HG03460 (cell line): ENCODE measurements around the gene ELMOD2.

Experiments
- ATAC-seq: cut with Tn5 transposase; IDR thresholded peaks from one replicate; pipeline ENCODE4 v1.9.1; 2021; ENCODE audit not compliant: unreplicated experiment

Gene ELMOD2

DNA sequence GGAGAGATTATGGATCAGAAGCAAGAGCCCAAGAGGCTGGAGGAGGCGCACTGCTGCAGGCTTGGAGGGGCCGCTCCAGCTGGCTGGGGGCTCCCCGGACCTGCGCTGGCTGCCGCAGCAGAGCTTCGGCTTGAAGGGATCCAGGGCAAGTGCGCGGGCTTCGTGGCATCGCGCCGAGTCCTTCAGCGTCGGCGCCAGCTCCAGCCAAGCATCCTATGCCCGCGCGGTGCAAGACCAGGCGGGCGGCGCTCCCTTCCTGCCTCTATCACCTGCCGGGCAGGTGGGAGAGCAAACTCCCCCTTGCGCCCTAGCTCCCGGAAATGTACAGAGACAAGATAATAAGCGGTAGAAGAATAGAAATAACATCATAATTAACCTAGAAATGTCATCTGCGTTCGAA is 55.3 kb downstream of the ELMOD2 start:
- no peak for ATAC-seq

DNA sequence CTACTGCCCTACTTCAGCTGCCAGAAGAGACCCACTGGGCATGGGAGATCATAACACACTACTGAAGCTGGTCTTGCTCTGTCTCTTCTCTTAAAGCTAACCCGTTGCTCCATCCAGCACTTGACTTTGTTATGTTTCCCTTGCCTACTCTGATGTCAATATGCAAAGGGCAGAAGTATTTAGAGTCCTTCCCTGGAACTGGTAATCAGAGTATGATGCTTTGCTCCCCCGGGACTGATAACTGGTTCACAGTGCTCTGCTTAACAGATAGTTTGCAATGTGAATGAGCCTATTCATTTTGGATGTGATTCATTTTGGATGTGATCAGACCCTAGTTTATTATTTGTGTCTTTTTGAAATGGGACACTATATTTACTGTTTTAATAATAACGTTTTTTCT is 57.1 kb downstream of the ELMOD2 start:
- no peak for ATAC-seq

DNA sequence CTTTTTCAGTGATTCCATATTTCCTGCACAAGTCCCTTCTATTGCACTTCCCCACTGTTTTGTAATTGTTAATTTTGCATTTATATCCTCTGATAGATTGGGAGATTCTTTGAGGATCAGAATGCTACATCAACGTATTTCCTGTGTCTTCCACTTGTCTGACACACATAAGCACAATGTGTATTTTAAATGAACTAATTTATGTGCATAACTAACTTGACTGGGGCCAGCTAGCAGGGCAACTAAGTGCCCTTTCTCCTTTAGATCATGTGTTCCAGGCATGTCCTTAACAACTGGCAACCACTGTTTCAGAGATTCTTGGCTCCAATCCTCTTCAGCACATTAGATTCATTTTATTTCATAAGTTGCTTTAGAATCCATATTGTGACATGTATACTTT is 60.5 kb downstream of the ELMOD2 start:
- ATAC-seq, result no peak

DNA sequence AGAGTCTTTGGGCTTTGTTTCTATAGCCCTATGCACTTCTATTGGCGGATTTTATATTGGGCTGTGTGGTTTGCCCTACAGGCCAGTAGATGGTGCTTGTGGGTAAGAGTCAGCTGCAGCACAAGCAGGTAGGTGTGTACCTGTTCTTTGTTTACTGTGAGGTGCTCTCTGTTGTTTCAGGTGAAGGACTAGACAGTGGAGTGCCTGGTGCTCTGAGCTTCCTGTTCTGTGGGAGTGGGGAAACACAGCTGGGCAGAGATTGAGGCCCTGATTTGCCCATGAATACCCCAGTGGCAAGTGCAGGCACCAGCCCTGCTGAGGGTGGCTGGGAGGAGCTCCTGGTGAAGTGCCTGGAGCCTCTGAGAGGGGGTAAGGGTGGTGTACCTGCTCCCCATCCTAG is 71.1 kb downstream of the ELMOD2 start:
- ATAC-seq, result no peak

DNA sequence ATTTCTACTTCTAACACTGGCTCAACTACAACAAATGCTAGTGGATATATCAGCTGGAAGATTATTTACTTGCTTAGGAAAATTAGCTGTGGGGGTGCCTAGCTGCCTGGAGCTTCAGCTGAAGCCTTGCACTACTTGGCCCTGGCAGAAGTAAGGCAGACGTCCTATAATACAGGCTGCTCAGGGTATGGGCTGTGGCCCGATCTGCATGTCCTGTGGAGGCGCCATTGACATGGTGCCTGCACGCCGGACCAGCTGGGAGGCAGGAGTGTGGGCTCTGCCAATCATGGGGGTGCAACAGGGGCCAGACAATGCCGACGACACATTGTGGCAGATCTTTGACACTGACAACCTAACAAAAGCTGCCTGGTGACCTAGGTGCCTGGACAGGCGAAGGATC is 76.4 kb downstream of the ELMOD2 start:
- ATAC-seq, result no peak

DNA sequence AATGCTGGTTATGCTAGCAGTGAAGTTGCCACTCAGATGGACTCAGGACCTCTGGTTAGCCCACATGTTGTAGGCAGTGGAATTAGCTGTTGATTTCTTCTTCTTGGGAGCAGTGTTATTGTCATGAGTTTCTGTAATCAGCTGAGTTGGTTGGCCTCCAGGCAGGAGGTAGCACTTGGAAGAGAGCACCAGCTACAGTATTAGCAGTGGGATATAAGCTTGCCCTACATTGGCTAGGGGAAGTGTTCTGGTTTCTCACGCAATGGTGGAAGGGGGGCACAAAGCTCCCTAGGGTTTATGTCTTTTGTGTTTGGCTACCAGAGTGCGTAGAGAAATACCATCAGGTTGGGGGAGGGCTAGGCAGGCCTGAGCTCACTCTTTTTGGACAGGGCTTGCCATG is 78.7 kb downstream of the ELMOD2 start:
- ATAC-seq, result no peak

DNA sequence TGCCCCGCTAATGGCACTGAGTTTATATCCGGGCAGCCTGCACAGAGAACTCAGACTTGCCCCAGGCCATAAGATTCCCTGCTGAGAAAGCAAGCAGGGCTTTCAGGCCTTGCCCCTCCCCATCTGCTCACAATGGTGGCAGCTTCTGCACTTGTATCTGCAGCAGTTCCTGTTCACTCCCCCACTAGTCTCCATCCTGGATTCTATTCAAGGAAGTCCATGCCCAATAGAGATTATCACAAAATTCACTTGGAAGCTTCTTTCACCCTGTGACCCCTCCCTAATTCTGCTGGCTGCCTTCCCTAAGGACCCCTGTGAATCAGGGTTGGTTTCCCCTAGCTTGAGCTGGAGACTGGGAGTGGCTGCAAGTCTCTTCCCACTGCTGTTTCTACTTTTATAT is 79.3 kb downstream of the ELMOD2 start:
- ATAC-seq, result no peak
